Gastroesophageal sphincter (tissue), 3 donors: ENCODE measurements around the gene WDR27.

ENCODE experiments used
- EP300 ChIP-seq: sonication (generic); formaldehyde crosslinking; IDR thresholded peaks from one replicate; pipeline ENCODE4 v1.6.1; 2017; ENCODE audit warnings: antibody characterized with exemption, mild to moderate bottlenecking
- POLR2A ChIP-seq, 2 donors: fragments of 450-650 bp; IDR thresholded peaks; one replicate each; pipeline ENCODE4 v1.6.1; 2017; ENCODE audit warnings: antibody characterized with exemption in 2 of 2, mild to moderate bottlenecking in 2 of 2, moderate library complexity in 1 of 2
- TF ChIP-seq, protein P1 (sequence below), 4 experiments: fragments of 200-600 bp in 2 of 4; fragments of 450-650 bp in 2 of 4; sonication (generic) in 1 of 4; IDR thresholded peaks; one replicate each; pipeline ENCODE4 v1.5.1; 2017 to 2019; ENCODE audit warnings: antibody characterized with exemption in 4 of 4, mild to moderate bottlenecking in 2 of 4, moderate library complexity in 2 of 4

DNA sequence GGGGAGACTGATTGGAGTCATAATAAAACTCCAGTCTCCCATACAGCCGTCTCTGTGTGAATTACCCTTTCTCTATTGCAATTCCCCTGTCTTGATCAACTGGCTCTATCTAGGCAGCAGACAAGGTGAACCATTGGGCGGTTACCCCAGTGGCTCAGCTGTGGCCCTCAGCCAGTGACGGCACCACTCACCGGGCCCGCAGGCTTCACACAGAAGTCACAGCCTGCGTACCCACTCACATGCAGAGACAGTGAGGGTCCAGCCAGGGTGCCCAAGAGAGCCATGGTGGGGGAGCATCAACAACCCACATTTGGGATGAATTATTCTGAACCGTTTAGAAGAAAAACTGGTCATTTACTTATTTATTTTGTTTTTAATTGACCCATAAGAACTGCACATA lies 78.5 kb downstream of the WDR27 start:
- TF ChIP-seq, protein P1, sequence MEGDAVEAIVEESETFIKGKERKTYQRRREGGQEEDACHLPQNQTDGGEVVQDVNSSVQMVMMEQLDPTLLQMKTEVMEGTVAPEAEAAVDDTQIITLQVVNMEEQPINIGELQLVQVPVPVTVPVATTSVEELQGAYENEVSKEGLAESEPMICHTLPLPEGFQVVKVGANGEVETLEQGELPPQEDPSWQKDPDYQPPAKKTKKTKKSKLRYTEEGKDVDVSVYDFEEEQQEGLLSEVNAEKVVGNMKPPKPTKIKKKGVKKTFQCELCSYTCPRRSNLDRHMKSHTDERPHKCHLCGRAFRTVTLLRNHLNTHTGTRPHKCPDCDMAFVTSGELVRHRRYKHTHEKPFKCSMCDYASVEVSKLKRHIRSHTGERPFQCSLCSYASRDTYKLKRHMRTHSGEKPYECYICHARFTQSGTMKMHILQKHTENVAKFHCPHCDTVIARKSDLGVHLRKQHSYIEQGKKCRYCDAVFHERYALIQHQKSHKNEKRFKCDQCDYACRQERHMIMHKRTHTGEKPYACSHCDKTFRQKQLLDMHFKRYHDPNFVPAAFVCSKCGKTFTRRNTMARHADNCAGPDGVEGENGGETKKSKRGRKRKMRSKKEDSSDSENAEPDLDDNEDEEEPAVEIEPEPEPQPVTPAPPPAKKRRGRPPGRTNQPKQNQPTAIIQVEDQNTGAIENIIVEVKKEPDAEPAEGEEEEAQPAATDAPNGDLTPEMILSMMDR (IDR thresholded peaks at IDR 0.05): no peak
- TF ChIP-seq EP300 (no peak), POLR2A (IDR thresholded peaks at IDR 0.05) (no peak)
